IMR-90 (cell line): ENCODE results near the gene RNF11. TPM values are rescaled to one million over a fixed set of nuclear protein-coding genes. Genes with fewer than 3 reads are reported as not detected.
A peak's percentile ranks its signal among the peaks of the same experiment; 100 is the strongest.

ENCODE experiments used
- ATAC-seq: fragments of 200-7000 bp; cut with Tn5 transposase; 2 replicates; pipeline ENCODE4 v1.9.1; 2020; ENCODE audit warnings: low read depth, mild to moderate bottlenecking, moderate library complexity
- BruUV-seq: library from RNA; stranded (reverse); fragments of 400-500 nt; replicated peaks from 2 replicates; lab custom pipeline; 2021; lab: Mats Ljungman, UMichigan
- CTCF ChIA-PET: fragments of 300-600 bp; formaldehyde crosslinking; extraction: SDS; loops from one replicate; lab custom pipeline; 2021; ENCODE audit warnings: antibody characterized with exemption; lab: Yijun Ruan, JAX
- POLR2A ChIA-PET: fragments of 300-600 bp; sonication (Branson Sonifier 250); formaldehyde crosslinking; loops from one replicate; lab custom pipeline; 2022; ENCODE audit warnings: antibody characterized with exemption; ENCODE audit not compliant: unreplicated experiment; lab: Charles Lee
- DNase-seq: peaks from one replicate; pipeline ENCODE4 v3.0.0; 2013
- H2AFZ ChIP-seq: replicated peaks from 2 replicates; pipeline ENCODE3; 2013; ENCODE audit warnings: low read length, mild to moderate bottlenecking; ENCODE audit not compliant: poor library complexity
- H2AK5ac ChIP-seq: 2 replicates; pipeline ENCODE4 v1.6.1; 2013; ENCODE audit warnings: low read depth, low read length, inconsistent platforms
- H2AK9ac ChIP-seq: replicated peaks from 2 replicates; pipeline ENCODE3; 2013; ENCODE audit warnings: mild to moderate bottlenecking, low read depth, low read length, moderate library complexity; ENCODE audit not compliant: poor library complexity
- H2BK120ac ChIP-seq: 2 replicates; pipeline ENCODE4 v1.6.1; 2013; ENCODE audit warnings: low read depth, low read length, inconsistent platforms
- H2BK15ac ChIP-seq: 3 replicates; pipeline ENCODE4 v1.6.1; 2013; ENCODE audit warnings: low read depth, low read length, inconsistent platforms
- H2BK20ac ChIP-seq: 2 replicates; pipeline ENCODE4 v1.6.1; 2013; ENCODE audit warnings: low read depth, mild to moderate bottlenecking, inconsistent platforms, low read length, moderate library complexity
- H2BK5ac ChIP-seq: 2 replicates; pipeline ENCODE4 v1.6.1; 2013; ENCODE audit warnings: mild to moderate bottlenecking, low read depth, low read length, inconsistent platforms; ENCODE audit not compliant: poor library complexity, severe bottlenecking
- H3K14ac ChIP-seq: replicated peaks from 2 replicates; pipeline ENCODE4 v1.6.1; 2013; ENCODE audit warnings: low read depth, low read length, inconsistent platforms
- H3K18ac ChIP-seq: 2 replicates; pipeline ENCODE4 v1.6.1; 2013; ENCODE audit warnings: low read depth, low read length, control low read depth
- H3K23ac ChIP-seq: 2 replicates; pipeline ENCODE4 v1.6.1; 2013; ENCODE audit warnings: low read depth, low read length, inconsistent platforms
- H3K27ac ChIP-seq: 2 replicates; pipeline ENCODE4 v1.5.1; 2013; ENCODE audit warnings: mild to moderate bottlenecking, control low read depth, low read length; ENCODE audit not compliant: insufficient read depth
- H3K27me3 ChIP-seq: 2 replicates; pipeline ENCODE4 v1.6.1; 2013; ENCODE audit warnings: low read length; ENCODE audit not compliant: control insufficient read depth, insufficient read depth
- H3K36me3 ChIP-seq: 2 replicates; pipeline ENCODE4 v1.6.1; 2013; ENCODE audit warnings: low read length, mixed read lengths; ENCODE audit not compliant: control insufficient read depth, insufficient read depth
- H3K4ac ChIP-seq: 2 replicates; pipeline ENCODE4 v1.6.1; 2013; ENCODE audit warnings: low read depth, low read length, inconsistent platforms
- H3K4me1 ChIP-seq: 2 replicates; pipeline ENCODE4 v1.6.1; 2013; ENCODE audit warnings: low read length, mixed read lengths; ENCODE audit not compliant: control insufficient read depth, insufficient read depth
- H3K4me2 ChIP-seq: 2 replicates; pipeline ENCODE4 v1.6.1; 2013; ENCODE audit warnings: low read depth, mild to moderate bottlenecking, control low read depth, low read length, moderate library complexity
- H3K4me3 ChIP-seq: 2 replicates; pipeline ENCODE4 v1.5.1; 2013; ENCODE audit warnings: low read depth, mild to moderate bottlenecking, control low read depth, low read length, moderate library complexity; ENCODE audit not compliant: insufficient read depth
- H3K56ac ChIP-seq: 2 replicates; pipeline ENCODE4 v1.6.1; 2013; ENCODE audit warnings: low read length, inconsistent platforms; ENCODE audit not compliant: insufficient read depth; ENCODE audit errors: extremely low read depth
- H3K79me1 ChIP-seq, 2 experiments: 2 replicates each; pipeline ENCODE4 v1.6.1; 2013; ENCODE audit warnings: low read length in 2 of 2, inconsistent platforms in 1 of 2, low read depth in 1 of 2
- H3K9ac ChIP-seq: 2 replicates; pipeline ENCODE4 v1.6.1; 2013; ENCODE audit warnings: low read depth, low read length, control low read depth
- H3K9me1 ChIP-seq: 2 replicates; pipeline ENCODE4 v1.6.1; 2013; ENCODE audit warnings: low read length, inconsistent platforms; ENCODE audit not compliant: insufficient read depth
- H3K9me3 ChIP-seq: 2 replicates; pipeline ENCODE4 v1.6.1; 2013; ENCODE audit warnings: low read length; ENCODE audit not compliant: control insufficient read depth, insufficient read depth
- H4K20me1 ChIP-seq: 2 replicates; pipeline ENCODE4 v1.6.1; 2013; ENCODE audit warnings: low read length, inconsistent platforms; ENCODE audit not compliant: insufficient read depth
- H4K5ac ChIP-seq: 2 replicates; pipeline ENCODE4 v1.6.1; 2013; ENCODE audit warnings: mild to moderate bottlenecking, low read depth, low read length, control low read depth
- H4K8ac ChIP-seq, 2 experiments: 2 replicates each; pipeline ENCODE4 v1.6.1; 2013; ENCODE audit warnings: low read depth in 2 of 2, low read length in 2 of 2, control low read depth in 1 of 2, inconsistent platforms in 1 of 2
- H4K91ac ChIP-seq: 2 replicates; pipeline ENCODE4 v1.6.1; 2013; ENCODE audit warnings: low read depth, low read length, inconsistent platforms; ENCODE audit not compliant: insufficient read depth
- CEBPB ChIP-seq: IDR thresholded peaks from 2 replicates; pipeline ENCODE4 v1.6.1; 2012; ENCODE audit warnings: low read depth, low read length, improper control_type of control experiment
- CHD1 ChIP-seq: IDR thresholded peaks from 2 replicates; pipeline ENCODE4 v1.6.1; 2012; ENCODE audit warnings: low read depth, low read length, improper control_type of control experiment
- MAZ ChIP-seq: IDR thresholded peaks from 2 replicates; pipeline ENCODE4 v1.6.1; 2012; ENCODE audit warnings: low read depth, mild to moderate bottlenecking, low read length, improper control_type of control experiment, moderate library complexity, borderline replicate concordance
- POLR2A ChIP-seq: IDR thresholded peaks from 2 replicates; pipeline ENCODE4 v1.6.1; 2012; ENCODE audit warnings: mild to moderate bottlenecking, low read depth, low read length
- RAD21 ChIP-seq: IDR thresholded peaks from 2 replicates; pipeline ENCODE4 v1.6.1; 2012; ENCODE audit warnings: low read length, improper control_type of control experiment
- SMC3 ChIP-seq: fragments of 150-350 bp; IDR thresholded peaks from 2 replicates; pipeline ENCODE4 v1.6.1; 2016; ENCODE audit warnings: low read depth, mild to moderate bottlenecking, antibody characterized with exemption, low read length, moderate library complexity
- WGBS, 2 experiments: methylation state at CpG; one replicate each; pipeline versions ENCODE4 v1.1.5 to v1.1.7; 2013; ENCODE audit warnings: missing lambda C conversion rate in 2 of 2; ENCODE audit not compliant: insufficient read length in 1 of 2; ENCODE audit errors: extremely low coverage in 2 of 2; 5-methylcytosine and 5-hydroxymethylcytosine counted together
- dilution Hi-C: fragments of 300-500 bp; cut with HindIII; formaldehyde crosslinking; loops from one replicate; pipeline ENCODE4 v1.14.3; 2018; ENCODE audit warnings: low sequenced_read_pairs; ENCODE audit not compliant: unreplicated experiment
- in situ Hi-C: fragments of 300-500 bp; cut with MboI; formaldehyde crosslinking; loops from 3 replicates; pipeline ENCODE4 v1.14.3; 2019; ENCODE audit warnings: low sequenced_read_pairs, inconsistent platforms, mixed read lengths
- intact Hi-C: fragments of 100-400 bp; cut with micrococcal nuclease; formaldehyde crosslinking; loops from 2 replicates; pipeline ENCODE4 v1.10.0; 2022
- polyA plus RNA-seq, 3 experiments: library from polyadenylated mRNA; depleted of rRNA; stranded (reverse); fragments of >200 nt; gene quantifications; 2 replicates each; pipeline ENCODE4 v1.2.3, GENCODE V29; 2012; ENCODE audit warnings: low replicate concordance in 1 of 3
- total RNA-seq: library from RNA; depleted of rRNA; stranded (reverse); fragments of >200 nt; gene quantifications from 2 replicates; pipeline ENCODE4 v1.2.3, GENCODE V29; 2012
- TF ChIP-seq, protein P1 (sequence below): fragments of 150-350 bp; IDR thresholded peaks from 2 replicates; pipeline ENCODE4 v1.6.1; 2016; ENCODE audit warnings: low read depth, mild to moderate bottlenecking, low read length, moderate library complexity, borderline replicate concordance

The RNF11 gene
- total and polyA plus RNA-seq, 2 of the 4 experiments (the other 2 are of a cell fraction) = 63.3 to 64.1 TPM

DNA sequence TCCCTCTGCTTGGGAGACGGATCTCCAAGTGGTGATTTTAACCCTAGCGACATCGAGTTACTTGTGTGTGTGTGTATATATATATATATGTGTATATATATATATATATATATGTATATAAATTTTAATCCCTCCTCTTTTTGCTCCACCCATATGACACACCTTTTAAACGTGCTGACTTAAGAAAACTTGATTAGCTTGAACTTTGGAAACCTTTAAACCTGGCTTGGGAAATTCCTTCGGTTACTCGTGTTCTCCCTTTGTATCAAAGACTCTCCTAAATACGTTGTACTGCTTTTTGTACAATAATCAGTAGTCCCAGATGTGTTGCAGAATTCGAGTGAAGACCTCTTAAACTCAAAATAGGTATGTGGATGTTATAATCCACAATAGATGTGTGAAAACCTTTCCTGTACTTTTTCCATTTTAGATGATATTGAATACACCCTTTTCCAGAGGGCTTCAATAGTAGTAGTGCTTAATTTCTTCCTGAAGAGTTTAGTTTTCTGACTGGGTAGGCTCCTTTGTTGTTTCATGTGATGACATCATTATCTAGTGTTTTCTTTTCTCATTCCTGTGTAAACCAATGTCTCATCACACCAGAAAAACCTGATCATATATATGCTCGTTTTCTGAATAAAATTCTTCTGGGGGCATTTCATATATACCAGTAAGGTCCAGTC, 1.4 kb downstream of the RNF11 start:
- H3K36me3 ChIP-seq = no peaks in the 10 kb centered on the region
- H2AFZ ChIP-seq = peak overlapping the region; percentile 92
- peak overlapping the region; percentile 100 for H3K4me2 ChIP-seq
- H3K23ac ChIP-seq = peak overlapping the region; percentile 89
- H3K9me3 ChIP-seq = no peaks in the 10 kb centered on the region
- H4K8ac ChIP-seq = no peak overlapping the region
- H3K9me1 ChIP-seq = peaks cover 12% of the 10 kb centered on the region
- H2BK120ac ChIP-seq = no peak overlapping the region
- H2AK9ac ChIP-seq = peak overlapping the region; percentile 99
- DNase-seq = peak; percentile 69
- WGBS, 2 experiments = no CpG with 5 or more reads among the region's 9 CpGs
- BruUV-seq = no TSS peak
- peaks cover 0 to 41% of the 10 kb centered on the region in 2 experiments; a peak in 2 of 4 replicates for H3K79me1 ChIP-seq
- peak overlapping the region; percentile 50 for H2BK5ac ChIP-seq
- H3K4me1 ChIP-seq = peaks cover 8% of the 10 kb centered on the region
- H4K91ac ChIP-seq = no peak overlapping the region; the same call in 1 of the 2 replicates
- H3K9ac ChIP-seq = peak overlapping the region; percentile 82
- ChIA-PET CTCF (interaction anchor here (0.6 kb wide), 1 partner anchor 65 kb away, joined by 4 read pairs; no protein-coding TSS in a partner anchor), POLR2A (no interaction called here)
- peak overlapping the region; percentile 78 for H3K14ac ChIP-seq
- H3K27me3 ChIP-seq = no peaks in the 10 kb centered on the region
- H3K4ac ChIP-seq = peak overlapping the region; percentile 81
- no peak overlapping the region; the same call in 1 of the 2 replicates for H3K56ac ChIP-seq
- H3K18ac ChIP-seq = no peak overlapping the region
- peak overlapping the region; percentile 89 for H3K27ac ChIP-seq
- dilution Hi-C loops (no loop called here), in situ Hi-C loops (no loop called here), intact Hi-C loops (loop anchor here (1.0 to 2.0 kb wide), 2 partner anchors 45 to 185 kb away; no protein-coding TSS in a partner anchor)
- no peak overlapping the region for H4K5ac ChIP-seq
- no peak overlapping the region for H2BK20ac ChIP-seq
- TF ChIP-seq POLR2A (peak; percentile 47; the same call in 1 of the 2 replicates), CEBPB (peak; percentile 10; the same call in 1 of the 2 replicates), RAD21 (no peak), MAZ (no peak), CHD1 (no peak), SMC3 (no peak)
- TF ChIP-seq, protein P1, sequence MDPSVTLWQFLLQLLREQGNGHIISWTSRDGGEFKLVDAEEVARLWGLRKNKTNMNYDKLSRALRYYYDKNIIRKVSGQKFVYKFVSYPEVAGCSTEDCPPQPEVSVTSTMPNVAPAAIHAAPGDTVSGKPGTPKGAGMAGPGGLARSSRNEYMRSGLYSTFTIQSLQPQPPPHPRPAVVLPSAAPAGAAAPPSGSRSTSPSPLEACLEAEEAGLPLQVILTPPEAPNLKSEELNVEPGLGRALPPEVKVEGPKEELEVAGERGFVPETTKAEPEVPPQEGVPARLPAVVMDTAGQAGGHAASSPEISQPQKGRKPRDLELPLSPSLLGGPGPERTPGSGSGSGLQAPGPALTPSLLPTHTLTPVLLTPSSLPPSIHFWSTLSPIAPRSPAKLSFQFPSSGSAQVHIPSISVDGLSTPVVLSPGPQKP = no peak
- H3K4me3 ChIP-seq = peak overlapping the region; percentile 85
- no peak; the same call in 1 of the 2 replicates for ATAC-seq
- H4K20me1 ChIP-seq = peaks cover 54% of the 10 kb centered on the region
- H2AK5ac ChIP-seq = peak overlapping the region; percentile 52; the same call in 1 of the 2 replicates
- H2BK15ac ChIP-seq = no peak overlapping the region
